T-cell (primary cell): Measurements from ENCODE around the gene LAPTM5. TPM values are rescaled to one million over a fixed set of nuclear protein-coding genes. Genes with fewer than 3 reads are reported as not detected.

ENCODE experiments used
- ATAC-seq, 4 experiments: fragments of 200-7000 bp in 3 of 4; fragments of 150-1000 bp in 1 of 4; cut with Tn5 transposase; replicated peaks in 1 of 4; 1 replicate in 3 of 4; 2 replicates in 1 of 4; pipeline ENCODE4 v1.10.0; 2021; ENCODE audit warnings: moderate library complexity in 3 of 4, mild to moderate bottlenecking in 2 of 4, moderate number of reproducible peaks in 1 of 4
- CTCF ChIA-PET, 2 donors: fragments of 300-600 bp; sonication (Branson Sonifier 250); formaldehyde crosslinking; loops; one replicate each; lab custom pipeline; 2022; ENCODE audit warnings: antibody characterized with exemption in 2 of 2; lab: Charles Lee
- POLR2A ChIA-PET, 2 donors: fragments of 300-600 bp; sonication (Branson Sonifier 250); formaldehyde crosslinking; loops; one replicate each; lab custom pipeline; 2022; ENCODE audit warnings: antibody characterized with exemption in 2 of 2; lab: Charles Lee
- DNase-seq, 35 experiments: peaks; one replicate each; pipeline versions ENCODE4 v3.0.0 to v3.0.0-alpha.2; 2013 to 2023
- H3K27ac ChIP-seq: one replicate; pipeline ENCODE4 v1.5.1; 2013; ENCODE audit warnings: low read length
- H3K27me3 ChIP-seq, 2 experiments: replicated peaks in 1 of 2; 1 replicate in 1 of 2; 2 replicates in 1 of 2; pipeline versions ENCODE4 v1.6.1 to v1.7.0; 2013; ENCODE audit warnings: low read length in 1 of 2, mixed read lengths in 1 of 2; ENCODE audit not compliant: control insufficient read depth in 2 of 2, insufficient read depth in 2 of 2; ENCODE audit errors: extremely low read depth in 1 of 2
- H3K36me3 ChIP-seq, 2 donors: 1 replicate in 1 of 2; 2 replicates in 1 of 2; pipeline versions ENCODE4 v1.6.1 to v1.7.0; 2013; ENCODE audit warnings: low read length in 1 of 2; ENCODE audit not compliant: control insufficient read depth in 2 of 2, insufficient read depth in 1 of 2; ENCODE audit errors: extremely low read depth in 1 of 2
- H3K4me1 ChIP-seq, 2 experiments: 1 replicate in 1 of 2; 2 replicates in 1 of 2; pipeline versions ENCODE4 v1.6.1 to v1.7.0; 2013; ENCODE audit warnings: low read length in 2 of 2, mixed read lengths in 1 of 2; ENCODE audit not compliant: insufficient read depth in 2 of 2, control insufficient read depth in 1 of 2; ENCODE audit errors: extremely low read depth in 1 of 2
- H3K4me3 ChIP-seq, 2 donors: 1 replicate in 1 of 2; 2 replicates in 1 of 2; pipeline versions ENCODE4 v1.5.1 to v1.7.0; 2013; ENCODE audit warnings: mild to moderate bottlenecking in 2 of 2, low read length in 1 of 2, moderate library complexity in 1 of 2; ENCODE audit not compliant: control insufficient read depth in 1 of 2; ENCODE audit errors: extremely low read depth in 1 of 2
- H3K9me3 ChIP-seq: 2 replicates; pipeline ENCODE4 v1.7.0; 2013
- H3K27ac Mint-ChIP-seq, 2 donors: one replicate each; pipeline ENCODE4 v1.8.0; 2020 to 2021; ENCODE audit warnings: mild to moderate bottlenecking in 2 of 2, mixed read lengths in 2 of 2
- H3K27me3 Mint-ChIP-seq, 2 donors: one replicate each; pipeline ENCODE4 v1.8.0; 2021 to 2022; ENCODE audit warnings: mixed read lengths in 2 of 2
- H3K36me3 Mint-ChIP-seq: one replicate; pipeline ENCODE4 v1.8.0; 2021; ENCODE audit warnings: mixed read lengths
- H3K4me1 Mint-ChIP-seq, 3 donors: one replicate each; pipeline ENCODE4 v1.8.0; 2020 to 2022; ENCODE audit warnings: mixed read lengths in 3 of 3, mild to moderate bottlenecking in 1 of 3
- H3K4me3 Mint-ChIP-seq, 3 donors: one replicate each; pipeline ENCODE4 v1.8.0; 2020 to 2022; ENCODE audit warnings: mild to moderate bottlenecking in 3 of 3, mixed read lengths in 3 of 3, moderate library complexity in 3 of 3
- H3K9me3 Mint-ChIP-seq, 3 donors: one replicate each; pipeline ENCODE4 v1.8.0; 2020 to 2022; ENCODE audit warnings: mixed read lengths in 3 of 3
- WGBS: methylation state at CpG from one replicate; pipeline ENCODE4 v1.1.5; 2013; ENCODE audit warnings: missing lambda C conversion rate; ENCODE audit not compliant: insufficient coverage; 5-methylcytosine and 5-hydroxymethylcytosine counted together
- total RNA-seq, 35 experiments: library from RNA in 6 of 35; stranded (reverse) in 6 of 35; fragments of 120-200 nt in 1 of 35; gene quantifications; one replicate each; pipeline versions ENCODE4 v1.2.1 to v1.2.4 and lab custom pipeline; 2013 to 2026

LAPTM5 gene
- total RNA-seq, 5 donors from 2014 or later (not counting 1 experiment from before 2014, with no cell fraction given), result 529 to 586 (median 559) TPM

- Mint-ChIP-seq H3K9me3 (no peaks in the 10 kb centered on the region), H3K4me1 (peaks cover 73 to 86% (median 85%) of the 10 kb centered on the region in 3 donors), H3K27me3 (no peaks in the 10 kb centered on the region), H3K36me3 (peaks cover 66% of the 10 kb centered on the region), H3K4me3 (peak overlapping the region in 2 of 3 donors; percentile 24 to 98), H3K27ac (peak overlapping the region; percentile 91 to 98)
- H3K9me3 ChIP-seq, result no peaks in the 10 kb centered on the region
- H3K4me3 ChIP-seq, result peak overlapping the region in 1 of 2 donors; percentile 7
- DNase-seq, result no peak
- POLR2A ChIA-PET, result interaction anchor here in 1 of 2 donors (0.6 kb wide), 1 partner anchor 1886 kb away, joined by 3 read pairs; no protein-coding TSS in a partner anchor
- H3K36me3 ChIP-seq, result peaks cover 25 to 75% of the 10 kb centered on the region in 2 donors
- WGBS, result 58% methylated on average over 7 of the region's 15 CpGs
- CTCF ChIA-PET, result interaction anchor here in 1 of 2 donors (0.5 to 1.3 kb wide), 2 partner anchors 39 to 43 kb away, joined by 3 to 4 read pairs; no protein-coding TSS in a partner anchor
- no peak for ATAC-seq
- H3K4me1 ChIP-seq, result peaks cover 46 to 84% of the 10 kb centered on the region in 2 experiments
- H3K27ac ChIP-seq, result peak overlapping the region; percentile 79
- no peaks in the 10 kb centered on the region for H3K27me3 ChIP-seq
Observed at GRCh38 chr1:30740251-30741238, 17.0 kb downstream of the LAPTM5 start.

GRCh38 chr1:30739601-30740000 is 18.0 kb downstream of the LAPTM5 start:
- Mint-ChIP-seq H3K27me3 (no peaks in the 10 kb centered on the region), H3K27ac (peak overlapping the region; percentile 74 to 90), H3K4me3 (peak overlapping the region in 1 of 3 donors; percentile 98), H3K4me1 (peaks cover 63 to 79% (median 76%) of the 10 kb centered on the region in 3 donors), H3K9me3 (no peaks in the 10 kb centered on the region), H3K36me3 (peaks cover 76% of the 10 kb centered on the region)
- peaks cover 37 to 74% of the 10 kb centered on the region in 2 experiments for H3K4me1 ChIP-seq
- 90% methylated on average over 5 of the region's 8 CpGs for WGBS
- H3K36me3 ChIP-seq, result peaks cover 31 to 85% of the 10 kb centered on the region in 2 donors
- CTCF ChIA-PET, result no interaction called here
- H3K27ac ChIP-seq, result peak overlapping the region; percentile 21
- POLR2A ChIA-PET, result no interaction called here
- no peaks in the 10 kb centered on the region for H3K9me3 ChIP-seq
- DNase-seq (no peak), ATAC-seq (no peak)
- H3K27me3 ChIP-seq, result no peaks in the 10 kb centered on the region
- no peak overlapping the region for H3K4me3 ChIP-seq

GRCh38 chr1:30738715-30739559 is 18.6 kb downstream of the LAPTM5 start:
- no peak for DNase-seq
- peaks cover 77% of the 10 kb centered on the region for H3K36me3 Mint-ChIP-seq
- no peaks in the 10 kb centered on the region for H3K27me3 Mint-ChIP-seq
- H3K27ac Mint-ChIP-seq, result peak overlapping the region; percentile 74 to 90
- peak overlapping the region in 1 of 3 donors; percentile 98 for H3K4me3 Mint-ChIP-seq
- ATAC-seq, result no peak
- WGBS, result 98% methylated on average over 5 of the region's 10 CpGs
- Histone ChIP-seq H3K36me3 (peaks cover 34 to 91% of the 10 kb centered on the region in 2 donors), H3K4me3 (no peak overlapping the region), H3K9me3 (no peaks in the 10 kb centered on the region), H3K27me3 (no peaks in the 10 kb centered on the region), H3K4me1 (peaks cover 32 to 68% of the 10 kb centered on the region in 2 experiments), H3K27ac (peak overlapping the region; percentile 17)
- POLR2A ChIA-PET, result no interaction called here
- CTCF ChIA-PET, result no interaction called here
- H3K4me1 Mint-ChIP-seq, result peaks cover 57 to 72% (median 69%) of the 10 kb centered on the region in 3 donors
- no peaks in the 10 kb centered on the region for H3K9me3 Mint-ChIP-seq

GRCh38 chr1:30738040-30738714 is 19.4 kb downstream of the LAPTM5 start:
- peak overlapping the region in 1 of 3 donors; percentile 49 for H3K4me3 Mint-ChIP-seq

GRCh38 chr1:30737357-30738039 is 20.1 kb downstream of the LAPTM5 start:
- H3K4me1 ChIP-seq, result peaks cover 22 to 54% of the 10 kb centered on the region in 2 experiments
- POLR2A ChIA-PET, result no interaction called here
- WGBS, result 91% methylated on average over 11 of the region's 14 CpGs
- CTCF ChIA-PET, result interaction anchor here (0.5 to 0.6 kb wide), 2 partner anchors 13 to 42 kb away, joined by 4 to 10 read pairs; no protein-coding TSS in a partner anchor
- Mint-ChIP-seq H3K36me3 (peaks cover 81% of the 10 kb centered on the region), H3K27ac (peak overlapping the region; percentile 80 to 90), H3K27me3 (no peaks in the 10 kb centered on the region), H3K9me3 (no peaks in the 10 kb centered on the region), H3K4me1 (peaks cover 42 to 58% (median 58%) of the 10 kb centered on the region in 3 donors), H3K4me3 (no peak overlapping the region)
- H3K36me3 ChIP-seq, result peaks cover 36 to 97% of the 10 kb centered on the region in 2 donors
- ATAC-seq (no peak), DNase-seq (no peak)
- H3K27ac ChIP-seq, result no peak overlapping the region
- no peaks in the 10 kb centered on the region for H3K27me3 ChIP-seq
- H3K9me3 ChIP-seq, result no peaks in the 10 kb centered on the region
- H3K4me3 ChIP-seq, result no peak overlapping the region

More at GRCh38 chr1:30738040-30738714, 19.4 kb downstream of the LAPTM5 start:
- ATAC-seq (no peak), DNase-seq (no peak)
- no peaks in the 10 kb centered on the region for H3K27me3 ChIP-seq
- ChIA-PET POLR2A (no interaction called here), CTCF (no interaction called here)
- H3K36me3 ChIP-seq, result peaks cover 37 to 99% of the 10 kb centered on the region in 2 donors
- H3K27ac Mint-ChIP-seq, result peak overlapping the region; percentile 80 to 90
- 56% methylated on average over 2 of the region's 5 CpGs for WGBS
- H3K9me3 Mint-ChIP-seq, result no peaks in the 10 kb centered on the region
- peak overlapping the region; percentile 17 for H3K27ac ChIP-seq
- H3K4me3 ChIP-seq, result no peak overlapping the region
- peaks cover 77% of the 10 kb centered on the region for H3K36me3 Mint-ChIP-seq
- peaks cover 49 to 64% (median 61%) of the 10 kb centered on the region in 3 donors for H3K4me1 Mint-ChIP-seq
- H3K4me1 ChIP-seq, result peaks cover 29 to 60% of the 10 kb centered on the region in 2 experiments
- no peaks in the 10 kb centered on the region for H3K27me3 Mint-ChIP-seq
- no peaks in the 10 kb centered on the region for H3K9me3 ChIP-seq
